ENCODE measurements around the gene XXYLT1. TPM values are rescaled to one million over a fixed set of nuclear protein-coding genes. Genes with fewer than 3 reads are reported as not detected.
A peak's percentile ranks its signal among the peaks of the same experiment; 100 is the strongest.

XXYLT1 gene
- total RNA-seq, 4 donors from 2014 or later = 5.4 to 18.2 (median 6.9) TPM

GRCh38 chr3:195195321-195196209 is 75.4 kb downstream of the XXYLT1 start:
- TF ChIP-seq CTCF (IDR thresholded peaks at IDR 0.05) = no peak
- TF ChIP-seq POLR2A (IDR thresholded peaks at IDR 0.05) = no peak
- Histone ChIP-seq H3K27me3 (no peaks in the 10 kb centered on the region), H3K4me3 (no peak overlapping the region), H3K4me1 (no peaks in the 10 kb centered on the region), H3K9me3 (no peaks in the 10 kb centered on the region), H3K36me3 (no peaks in the 10 kb centered on the region), H3K27ac (no peak overlapping the region)
- peak in 1 of 3 donors; percentile 43 for DNase-seq

- Histone ChIP-seq H3K9me3 (no peaks in the 10 kb centered on the region), H3K4me3 (no peak overlapping the region)
Observed at GRCh38 chr3:195194559-195195206, 76.3 kb downstream of the XXYLT1 start.

GRCh38 chr3:195191580-195191979 is 79.4 kb downstream of the XXYLT1 start:
- Histone ChIP-seq H3K4me3 (no peak overlapping the region), H3K27ac (no peak overlapping the region), H3K9me3 (no peaks in the 10 kb centered on the region), H3K36me3 (no peaks in the 10 kb centered on the region), H3K27me3 (no peaks in the 10 kb centered on the region), H3K4me1 (peaks cover 0 to 5% (median 0%) of the 10 kb centered on the region in 4 donors)
- TF ChIP-seq CTCF (IDR thresholded peaks at IDR 0.05) (no peak), POLR2A (IDR thresholded peaks at IDR 0.05) (no peak)
- DNase-seq = no peak

More at GRCh38 chr3:195194559-195195206, 76.3 kb downstream of the XXYLT1 start:
- DNase-seq = no peak
- no peak for TF ChIP-seq CTCF (IDR thresholded peaks at IDR 0.05)
- no peak for TF ChIP-seq POLR2A (IDR thresholded peaks at IDR 0.05)
- Histone ChIP-seq H3K4me1 (no peaks in the 10 kb centered on the region), H3K27me3 (no peaks in the 10 kb centered on the region), H3K27ac (no peak overlapping the region), H3K36me3 (no peaks in the 10 kb centered on the region)

- TF ChIP-seq POLR2A (IDR thresholded peaks at IDR 0.05) = no peak
- no peak for TF ChIP-seq CTCF (IDR thresholded peaks at IDR 0.05)
- Histone ChIP-seq H3K36me3 (no peaks in the 10 kb centered on the region), H3K27ac (no peak overlapping the region), H3K27me3 (no peaks in the 10 kb centered on the region), H3K9me3 (no peaks in the 10 kb centered on the region), H3K4me3 (no peak overlapping the region), H3K4me1 (peaks cover 0 to 5% (median 0%) of the 10 kb centered on the region in 4 donors)
- no peak for DNase-seq
Observed at GRCh38 chr3:195189821-195190220, 81.1 kb downstream of the XXYLT1 start.

GRCh38 chr3:195188426-195188927 is 82.5 kb downstream of the XXYLT1 start:
- no peak for TF ChIP-seq POLR2A (IDR thresholded peaks at IDR 0.05)
- no peak for TF ChIP-seq CTCF (IDR thresholded peaks at IDR 0.05)
- Histone ChIP-seq H3K36me3 (no peaks in the 10 kb centered on the region), H3K4me3 (no peak overlapping the region), H3K4me1 (peaks cover 0 to 5% (median 0%) of the 10 kb centered on the region in 4 donors), H3K27ac (peak overlapping the region in 1 of 4 donors; percentile 13), H3K9me3 (no peaks in the 10 kb centered on the region), H3K27me3 (no peaks in the 10 kb centered on the region)
- DNase-seq = peak in 1 of 3 donors; percentile 8
